Embryonic facial prominence (tissue), 1 donor: ENCODE data around the gene LRRC23.
A peak's percentile ranks its signal among the peaks of the same experiment; 100 is the strongest.
"Not testable (repeated sequence)": the region's sequence is repeated elsewhere in the genome, so short reads cannot be mapped to it uniquely, and the experiment has no call there.

ENCODE experiments used
- DNase-seq: peaks from one replicate; pipeline ENCODE4 v3.0.0-alpha.2; 2016; ENCODE audit errors: extremely low spot score

The LRRC23 gene, protein sequence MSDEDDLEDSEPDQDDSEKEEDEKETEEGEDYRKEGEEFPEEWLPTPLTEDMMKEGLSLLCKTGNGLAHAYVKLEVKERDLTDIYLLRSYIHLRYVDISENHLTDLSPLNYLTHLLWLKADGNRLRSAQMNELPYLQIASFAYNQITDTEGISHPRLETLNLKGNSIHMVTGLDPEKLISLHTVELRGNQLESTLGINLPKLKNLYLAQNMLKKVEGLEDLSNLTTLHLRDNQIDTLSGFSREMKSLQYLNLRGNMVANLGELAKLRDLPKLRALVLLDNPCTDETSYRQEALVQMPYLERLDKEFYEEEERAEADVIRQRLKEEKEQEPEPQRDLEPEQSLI

DNA sequence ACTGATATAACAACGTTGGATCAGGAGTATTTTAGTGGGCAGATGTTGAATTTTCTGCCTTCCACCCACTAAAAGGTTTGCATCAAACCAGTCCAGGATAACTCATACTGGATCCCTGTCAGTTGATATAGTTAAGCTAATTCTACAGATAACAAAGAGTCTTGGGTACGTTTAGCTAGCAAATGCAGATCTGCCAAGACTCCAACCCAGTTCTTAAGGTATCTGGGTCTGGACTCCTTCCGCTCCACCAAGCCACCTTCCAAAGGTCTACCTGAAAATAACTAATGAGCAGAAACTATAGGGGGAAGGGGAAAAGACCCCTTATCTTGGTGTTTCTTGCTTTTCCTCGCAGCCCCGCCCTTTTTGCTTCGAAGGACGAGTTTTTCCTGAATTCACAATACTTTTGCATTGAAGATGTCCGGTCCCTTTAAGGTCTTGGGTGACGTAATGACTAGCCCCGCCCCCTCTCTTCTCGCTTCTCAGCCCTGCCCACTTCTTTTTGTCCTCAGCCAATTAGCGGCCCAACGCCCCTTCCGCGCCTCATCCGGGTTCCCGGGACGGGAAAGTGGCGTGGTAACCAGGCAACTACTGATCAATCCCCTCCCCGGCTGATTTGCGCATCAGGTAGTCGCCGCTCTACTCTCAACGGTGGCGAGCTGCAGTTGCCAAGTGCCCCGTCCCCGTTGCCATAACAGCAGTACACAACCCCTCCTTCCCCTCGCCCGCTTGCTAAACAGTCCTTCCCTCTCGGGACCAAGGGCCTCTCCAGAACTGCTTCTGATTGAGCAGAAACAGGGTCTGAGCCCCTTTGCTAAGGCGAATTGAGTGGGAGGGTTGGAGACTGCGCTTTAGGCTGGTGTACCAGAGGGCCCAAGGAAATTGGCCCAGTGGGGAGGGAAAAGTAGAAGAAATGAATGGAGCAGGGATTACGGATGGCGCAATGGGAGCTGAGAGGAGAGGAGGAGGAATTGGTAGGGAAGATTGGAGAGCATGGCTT, at the start of gene LRRC23:
TSS of gene LRRC23 (plus strand) at position 543 of the 997 bp plus-strand sequence. CDS start 812 bp downstream, outside the sequence.
- DNase-seq = peak; percentile 97

GRCh38 chr12:6855322-6855721, 49.3 kb upstream of the LRRC23 start:
- no peak for DNase-seq

DNA sequence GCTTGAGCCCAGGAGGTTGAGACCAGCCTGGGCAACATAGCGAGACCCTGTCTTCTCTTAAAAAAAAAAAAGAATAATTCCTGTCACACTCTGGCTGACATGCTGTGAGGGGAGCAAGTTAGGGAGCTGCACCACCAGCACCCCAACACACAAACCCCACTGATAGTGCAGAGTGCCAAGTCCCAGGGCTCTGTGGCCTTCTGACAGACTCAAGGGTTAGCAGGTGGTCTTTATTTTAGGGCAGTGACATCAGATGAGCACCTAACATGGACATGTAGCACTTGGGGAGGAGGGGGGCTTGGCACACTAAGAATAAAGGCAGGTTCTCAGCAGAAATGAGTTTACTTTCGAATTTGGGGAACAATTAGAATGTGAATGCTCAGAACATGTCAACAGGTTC, 45.8 kb upstream of the LRRC23 start:
- DNase-seq = no peak

GRCh38 chr12:6860116-6860515, 44.5 kb upstream of the LRRC23 start:
- DNase-seq = no peak

DNA sequence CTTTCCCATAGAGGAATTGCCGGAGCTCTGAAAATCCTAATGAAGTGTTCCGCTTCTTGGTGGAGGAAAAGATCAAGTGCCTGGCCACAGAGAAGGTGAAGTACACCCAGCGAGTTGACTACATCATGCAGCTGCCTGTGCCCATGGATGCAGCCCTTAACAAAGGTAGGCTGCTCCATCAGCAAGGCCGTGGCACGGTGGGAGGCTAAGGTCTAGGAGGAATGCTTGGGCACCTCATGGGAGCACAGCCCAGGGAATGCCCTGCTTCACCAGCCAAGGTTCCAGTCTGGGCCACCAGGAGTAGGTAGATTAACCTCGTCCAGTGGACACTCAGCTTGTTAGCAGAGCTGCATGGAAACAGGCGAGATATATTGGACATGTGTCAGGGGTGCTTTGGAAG, 43.7 kb upstream of the LRRC23 start:
- DNase-seq = no peak

- no peak for DNase-seq
Observed at GRCh38 chr12:6861391-6861790, 43.2 kb upstream of the LRRC23 start.

DNA sequence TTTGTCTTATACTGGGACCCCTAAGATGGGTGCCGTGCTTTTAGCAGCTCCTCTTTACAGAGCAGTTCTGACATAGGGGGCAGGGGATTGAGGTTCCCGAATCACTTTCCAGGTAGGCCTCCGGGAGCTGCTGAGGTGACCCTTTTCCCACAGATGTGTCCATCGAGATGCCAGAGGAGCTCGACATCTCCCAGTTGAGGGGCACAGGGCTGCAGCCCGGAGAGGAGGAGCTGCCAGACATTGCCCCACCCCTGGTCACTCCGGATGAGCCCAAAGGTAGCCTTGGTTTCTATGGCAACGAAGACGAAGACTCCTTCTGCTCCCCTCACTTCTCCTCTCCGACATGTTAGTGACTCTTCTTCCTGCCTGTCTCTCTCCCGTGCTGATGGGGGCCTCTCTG, 41.6 kb upstream of the LRRC23 start:
- DNase-seq = no peak

DNA sequence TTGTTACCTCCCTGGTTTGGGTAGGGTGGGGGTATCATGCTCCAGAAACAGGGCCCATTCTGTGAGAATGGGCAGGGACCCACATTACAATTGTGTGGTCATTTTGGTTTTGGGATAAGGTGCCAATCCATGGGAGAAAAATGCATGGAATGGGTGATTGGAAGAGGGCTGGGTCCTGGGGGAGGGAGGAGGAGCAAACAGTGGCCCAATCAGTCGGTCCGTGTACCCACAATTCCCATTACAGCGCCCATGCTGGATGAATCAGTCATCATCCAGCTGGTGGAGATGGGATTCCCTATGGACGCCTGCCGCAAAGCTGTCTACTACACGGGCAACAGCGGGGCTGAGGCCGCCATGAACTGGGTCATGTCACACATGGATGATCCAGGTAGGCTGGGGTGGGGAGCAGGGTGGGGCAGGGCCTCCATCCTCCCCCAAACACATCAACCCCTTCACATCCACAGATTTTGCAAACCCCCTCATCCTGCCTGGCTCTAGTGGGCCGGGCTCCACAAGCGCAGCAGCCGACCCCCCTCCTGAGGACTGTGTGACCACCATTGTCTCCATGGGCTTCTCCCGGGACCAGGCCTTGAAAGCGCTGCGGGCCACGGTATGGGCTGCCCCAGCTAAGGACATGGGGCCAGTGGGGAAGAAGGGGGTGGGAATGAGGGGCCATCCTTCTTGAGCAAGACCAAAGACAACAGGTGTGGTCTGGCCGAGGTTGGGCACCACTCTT, 40.9 kb upstream of the LRRC23 start:
- DNase-seq = no peak

- not testable (repeated sequence) for DNase-seq
Observed at GRCh38 chr12:6865307-6865706, 39.3 kb upstream of the LRRC23 start.

DNA sequence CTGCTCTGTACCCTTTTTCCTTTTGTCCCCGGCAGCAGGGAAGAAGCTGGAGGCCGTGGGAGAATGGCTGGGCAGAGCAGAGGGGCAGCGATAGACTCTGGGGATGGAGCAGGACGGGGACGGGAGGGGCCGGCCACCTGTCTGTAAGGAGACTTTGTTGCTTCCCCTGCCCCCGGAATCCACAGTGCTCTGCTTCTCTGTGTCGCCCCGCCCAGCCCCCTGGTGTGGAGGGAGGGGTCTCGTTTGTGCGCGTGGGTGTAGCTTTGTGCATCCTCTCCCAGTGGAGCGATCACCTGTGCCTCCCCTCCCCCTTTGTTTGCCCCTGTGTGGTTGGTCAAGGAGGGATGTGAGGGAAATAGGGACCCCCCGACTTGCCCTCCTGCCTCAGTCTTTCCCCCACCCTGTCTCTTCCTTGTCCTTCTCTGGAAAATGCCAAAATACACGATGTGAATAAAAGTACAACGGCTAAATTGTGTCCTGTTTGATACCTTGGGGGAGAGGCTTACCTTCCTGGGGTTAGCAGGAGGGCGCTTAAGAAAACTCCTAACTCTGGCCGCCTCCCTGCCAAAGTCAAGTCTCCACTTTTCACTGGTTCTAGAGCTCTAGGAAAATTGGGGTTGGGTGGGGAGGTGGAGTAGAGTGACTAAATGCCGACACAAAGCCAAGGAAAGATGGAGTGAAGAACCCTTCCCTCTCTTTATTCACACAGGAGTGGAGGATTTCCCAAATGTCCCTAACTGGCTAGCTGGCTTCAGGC, 38.3 kb upstream of the LRRC23 start:
- no peak for DNase-seq

DNA sequence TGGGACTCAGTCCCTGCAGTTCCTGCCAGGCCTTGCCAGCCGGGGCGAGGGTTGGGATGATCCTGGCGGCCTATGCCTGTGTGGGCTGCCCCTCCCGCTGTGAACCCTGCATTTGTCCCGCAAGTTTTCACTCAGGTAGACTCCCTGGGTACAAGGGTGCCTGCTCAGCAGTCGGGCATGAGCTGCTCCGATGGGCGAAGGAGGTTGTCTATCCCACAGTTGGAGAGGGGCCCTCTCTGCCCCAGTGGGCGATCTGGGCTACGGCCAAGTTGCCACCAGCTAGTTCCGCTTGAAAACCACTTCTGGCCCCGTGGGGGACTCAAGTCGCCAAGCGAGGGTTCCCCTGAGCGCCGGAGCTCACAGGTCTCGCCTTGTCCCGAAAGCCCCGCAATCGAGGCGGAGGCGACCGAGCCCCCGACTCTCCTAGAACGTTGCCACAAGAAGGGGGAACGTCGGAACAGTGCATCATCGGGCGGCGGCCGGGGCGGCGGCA, 37.7 kb upstream of the LRRC23 start:
- no peak for DNase-seq

DNA sequence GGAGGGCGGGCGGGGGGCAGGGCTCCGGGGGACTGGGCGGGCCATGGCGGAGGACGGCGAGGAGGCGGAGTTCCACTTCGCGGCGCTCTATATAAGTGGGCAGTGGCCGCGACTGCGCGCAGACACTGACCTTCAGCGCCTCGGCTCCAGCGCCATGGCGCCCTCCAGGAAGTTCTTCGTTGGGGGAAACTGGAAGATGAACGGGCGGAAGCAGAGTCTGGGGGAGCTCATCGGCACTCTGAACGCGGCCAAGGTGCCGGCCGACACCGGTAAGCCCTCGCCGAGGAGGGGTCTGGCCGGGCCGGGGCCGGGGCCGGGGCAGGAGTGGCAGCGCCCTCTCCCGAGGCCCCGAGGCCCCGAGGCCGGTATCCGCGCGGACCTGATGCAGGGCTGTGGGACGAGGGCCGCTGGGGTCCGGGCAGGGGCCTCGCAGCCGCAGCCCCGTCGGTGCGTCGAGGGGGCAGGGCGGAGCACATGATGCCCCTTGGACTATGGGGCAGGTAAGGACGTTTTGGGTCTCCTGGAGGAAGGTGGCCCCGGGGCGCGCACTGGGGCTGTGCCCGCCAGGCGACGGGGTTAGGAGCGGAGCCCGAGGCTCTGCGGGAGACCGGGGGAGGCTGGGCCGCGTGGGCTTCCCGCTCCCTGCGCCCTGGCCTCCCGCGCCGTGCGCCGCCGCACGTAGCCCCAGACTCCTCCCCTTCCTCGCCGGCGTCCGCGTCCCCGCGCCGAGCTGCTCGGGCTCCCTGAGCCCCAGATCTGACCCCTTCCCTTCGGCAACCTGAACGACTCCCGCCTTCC, 37.0 kb upstream of the LRRC23 start, which contains the start of gene TPI1:
TSS of gene TPI1 (plus strand) at position 119 of the 798 bp plus-strand sequence. CDS start at position 155, 36 bp downstream.
- peak; percentile 64 for DNase-seq

DNA sequence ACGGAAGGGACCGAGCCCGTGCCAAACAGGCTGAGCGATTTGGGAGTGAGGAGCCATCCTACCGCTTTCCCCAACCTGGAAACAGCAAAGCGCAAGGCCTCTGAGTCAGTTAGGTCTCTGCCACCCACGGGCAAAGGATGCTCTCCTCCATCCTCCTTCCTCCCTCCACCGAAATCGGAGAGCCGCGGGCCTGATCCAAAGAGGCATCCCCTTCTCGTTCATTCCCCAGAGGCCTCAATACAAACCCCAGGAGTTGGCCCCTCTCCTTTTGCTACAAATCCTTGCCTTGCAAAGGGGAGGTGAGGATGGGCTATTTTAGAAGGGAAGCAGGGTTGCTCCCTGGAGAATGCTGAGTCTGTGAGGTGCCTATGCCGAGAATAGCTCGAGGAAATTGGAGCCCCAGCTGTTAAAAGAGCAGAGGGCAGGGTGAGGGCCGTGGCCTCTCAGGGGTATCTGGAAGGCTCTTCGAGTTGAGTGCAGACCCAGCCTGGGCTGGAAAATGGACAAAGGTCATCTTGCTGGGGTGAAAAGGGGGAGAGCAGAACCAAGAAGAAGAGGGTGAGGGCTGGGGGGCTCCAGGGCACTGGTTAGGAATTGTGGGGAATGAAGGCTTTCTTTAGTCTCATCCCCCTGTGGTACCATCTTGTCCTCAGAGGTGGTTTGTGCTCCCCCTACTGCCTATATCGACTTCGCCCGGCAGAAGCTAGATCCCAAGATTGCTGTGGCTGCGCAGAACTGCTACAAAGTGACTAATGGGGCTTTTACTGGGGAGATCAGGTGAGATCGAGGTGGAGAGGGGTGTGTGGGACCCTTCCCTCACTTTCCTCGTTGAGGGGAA, 36.2 kb upstream of the LRRC23 start:
- no peak for DNase-seq

- DNase-seq = peak; percentile 61
Observed at GRCh38 chr12:6869049-6870021, 35.3 kb upstream of the LRRC23 start.

GRCh38 chr12:6870304-6870703, 34.3 kb upstream of the LRRC23 start:
- not testable (repeated sequence) for DNase-seq

GRCh38 chr12:6871052-6871957, 33.3 kb upstream of the LRRC23 start:
- no peak for DNase-seq
